Measurements from ENCODE around the gene GALNT18.

GRCh38 chr11:11512090-11512489 lies 109.7 kb downstream of the GALNT18 start:
- TF ChIP-seq CTCF (IDR thresholded peaks at IDR 0.05; ENCODE audit: low read length) (no peak), EZH2 (optimal IDR thresholded peaks at IDR 0.05; ENCODE audit: low read depth, low read length) (no peak), EZH2phosphoT487 (IDR thresholded peaks at IDR 0.05; ENCODE audit: low read length) (no peak)
